ENCODE measurements around the gene RAD51B. TPM values are rescaled to one million over a fixed set of nuclear protein-coding genes. Genes with fewer than 3 reads are reported as not detected.

The RAD51B gene
- total RNA-seq, 4 donors from 2014 or later, result 6.2 to 39.9 (median 12.9) TPM

DNA sequence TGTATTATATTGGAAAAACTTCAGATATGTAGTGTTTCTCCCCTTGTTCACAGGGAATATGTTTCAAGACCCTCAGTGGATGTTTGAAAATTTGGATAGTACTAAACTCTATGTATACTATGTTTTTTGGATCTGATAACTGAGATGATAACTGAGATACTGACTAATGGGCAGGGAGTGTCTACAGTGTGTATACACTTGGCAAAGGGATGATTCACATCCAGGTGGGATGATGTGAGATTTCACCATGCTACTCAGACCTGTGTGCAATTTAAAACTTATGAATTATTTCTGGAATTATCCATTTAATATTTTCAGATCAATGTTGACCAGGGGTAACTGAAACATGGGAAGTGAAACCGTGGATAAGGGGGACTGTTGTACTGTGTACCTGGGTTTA, 13.8 kb downstream of the RAD51B start:
- Histone ChIP-seq H3K4me1 (no peaks in the 10 kb centered on the region), H3K27ac (no peak overlapping the region), H3K9me3 (no peaks in the 10 kb centered on the region), H3K4me3 (no peak overlapping the region), H3K36me3 (no peaks in the 10 kb centered on the region), H3K27me3 (no peaks in the 10 kb centered on the region)
- no peak for DNase-seq
- intact Hi-C loops (cut with DNase I), result no loop called here
- 81 to 86% methylated on average over 1 of the region's 1 CpG for WGBS, 2 donors
- TF ChIP-seq POLR2A (IDR thresholded peaks at IDR 0.05) (no peak), CTCF (IDR thresholded peaks at IDR 0.05) (no peak)

DNA sequence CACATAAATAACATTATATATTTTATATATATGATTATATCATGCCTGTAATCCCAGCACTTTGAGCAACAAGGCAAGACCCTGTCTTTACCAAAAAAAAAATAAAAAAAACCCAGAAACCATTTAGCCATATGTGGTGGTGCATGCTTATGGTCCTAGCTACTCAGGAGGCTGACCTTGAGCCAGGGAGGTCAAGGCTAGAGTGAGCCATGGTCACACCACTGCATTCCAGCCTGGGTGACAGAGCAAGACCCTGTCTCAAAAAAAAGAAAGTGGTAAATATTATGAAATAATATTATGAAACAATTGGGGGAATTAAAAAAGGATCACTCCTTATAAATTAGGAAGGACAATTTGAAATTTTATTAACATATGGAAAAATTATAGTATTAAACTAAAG, 16.0 kb downstream of the RAD51B start:
- Histone ChIP-seq H3K4me1 (no peaks in the 10 kb centered on the region), H3K4me3 (no peak overlapping the region), H3K27ac (no peak overlapping the region), H3K9me3 (no peaks in the 10 kb centered on the region), H3K27me3 (no peaks in the 10 kb centered on the region), H3K36me3 (no peaks in the 10 kb centered on the region)
- intact Hi-C loops (cut with DNase I), result no loop called here
- DNase-seq, result no peak
- TF ChIP-seq POLR2A (IDR thresholded peaks at IDR 0.05) (no peak), CTCF (IDR thresholded peaks at IDR 0.05) (no peak)

DNA sequence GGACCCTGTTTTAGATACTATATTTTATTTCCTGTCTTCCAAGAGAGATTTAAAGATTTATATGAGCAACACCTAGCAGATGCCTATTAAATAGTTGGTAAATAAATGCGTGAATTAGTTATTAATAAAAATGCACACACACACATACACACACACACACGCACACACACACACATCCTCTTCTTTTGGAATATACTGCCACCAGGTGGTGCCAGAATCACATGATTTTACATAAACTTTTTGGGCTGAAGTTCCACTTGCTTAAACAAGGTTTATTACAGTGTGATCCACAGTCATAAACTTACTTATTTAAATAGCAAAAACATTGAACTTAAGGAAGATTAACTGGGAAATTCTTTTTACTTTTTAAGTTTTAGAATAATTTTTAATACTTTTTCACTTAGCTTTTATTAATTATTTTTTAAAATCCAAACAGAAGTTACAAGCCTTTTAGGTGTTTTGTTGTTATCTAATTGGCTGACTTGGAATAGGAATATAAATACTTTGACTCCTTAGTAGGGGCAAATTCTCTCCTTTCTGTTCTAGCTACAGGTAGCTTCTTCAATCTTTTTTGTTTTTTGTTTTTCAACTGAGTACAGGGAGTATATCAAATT, 17.5 kb downstream of the RAD51B start:
- no peaks in the 10 kb centered on the region for H3K9me3 ChIP-seq
- 9 to 18% methylated on average over 2 of the region's 2 CpGs for WGBS, 2 donors
- H3K36me3 ChIP-seq, result no peaks in the 10 kb centered on the region
- no peak overlapping the region for H3K4me3 ChIP-seq
- DNase-seq, result no peak
- no peaks in the 10 kb centered on the region for H3K27me3 ChIP-seq
- no peaks in the 10 kb centered on the region for H3K4me1 ChIP-seq
- intact Hi-C loops (cut with DNase I), result no loop called here
- H3K27ac ChIP-seq, result no peak overlapping the region
- TF ChIP-seq CTCF (IDR thresholded peaks at IDR 0.05), result peak; percentile 40 to 85 (median 70)
- no peak for TF ChIP-seq POLR2A (IDR thresholded peaks at IDR 0.05)

GRCh38 chr14:67846029-67846610, 26.5 kb downstream of the RAD51B start:
- TF ChIP-seq CTCF (IDR thresholded peaks at IDR 0.05), result no peak
- no peak for TF ChIP-seq POLR2A (IDR thresholded peaks at IDR 0.05)
- Histone ChIP-seq H3K9me3 (no peaks in the 10 kb centered on the region), H3K27ac (no peak overlapping the region), H3K4me1 (no peaks in the 10 kb centered on the region), H3K4me3 (no peak overlapping the region), H3K27me3 (no peaks in the 10 kb centered on the region), H3K36me3 (no peaks in the 10 kb centered on the region)
- 91 to 97% methylated on average over 5 to 9 of the region's 17 CpGs for WGBS, 2 donors
- intact Hi-C loops (cut with DNase I), result no loop called here
- DNase-seq, result no peak

GRCh38 chr14:67850066-67850830, 30.7 kb downstream of the RAD51B start:
- no peaks in the 10 kb centered on the region for H3K4me1 ChIP-seq
- intact Hi-C loops (cut with DNase I), result no loop called here
- TF ChIP-seq CTCF (IDR thresholded peaks at IDR 0.05), result no peak
- TF ChIP-seq POLR2A (IDR thresholded peaks at IDR 0.05), result no peak
- H3K27ac ChIP-seq, result no peak overlapping the region
- no peak overlapping the region for H3K4me3 ChIP-seq
- DNase-seq, result no peak
- WGBS, 2 donors, result 75 to 84% methylated on average over 6 to 9 of the region's 9 CpGs
- H3K27me3 ChIP-seq, result no peaks in the 10 kb centered on the region
- no peaks in the 10 kb centered on the region for H3K36me3 ChIP-seq
- no peaks in the 10 kb centered on the region for H3K9me3 ChIP-seq
